GM20000 (cell line): Measurements from ENCODE around the gene CLDN12.

ENCODE experiments used
- DNase-seq: peaks from one replicate; pipeline ENCODE4 v3.0.0; 2012; ENCODE audit warnings: low spot score
- TF ChIP-seq, protein P1 (sequence below): IDR thresholded peaks from 2 replicates; pipeline ENCODE4 v1.5.1; 2012; ENCODE audit warnings: mild to moderate bottlenecking, control low read depth; ENCODE audit errors: extremely low read depth, missing control alignments

Gene CLDN12

DNA sequence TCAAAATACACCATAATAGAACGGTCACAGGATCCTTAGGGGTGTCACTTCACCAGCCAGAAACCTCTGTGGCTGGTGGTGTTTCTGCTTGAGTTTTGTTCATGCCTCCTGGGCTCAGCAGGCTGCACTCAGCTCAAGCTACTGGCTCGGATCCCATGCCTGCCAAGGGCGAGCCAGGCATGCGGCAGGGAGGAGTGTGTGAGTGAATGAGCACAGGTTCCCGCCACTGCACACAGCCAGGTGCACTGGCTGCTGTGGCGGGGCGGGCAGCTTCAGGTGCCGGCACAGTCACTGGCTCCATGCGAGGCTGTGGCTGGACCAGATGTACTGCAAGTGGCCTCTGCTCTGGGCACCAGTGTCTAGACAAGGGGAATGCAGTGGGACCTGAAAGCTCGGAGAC lies 29.5 kb downstream of the CLDN12 start:
- TF ChIP-seq, protein P1, sequence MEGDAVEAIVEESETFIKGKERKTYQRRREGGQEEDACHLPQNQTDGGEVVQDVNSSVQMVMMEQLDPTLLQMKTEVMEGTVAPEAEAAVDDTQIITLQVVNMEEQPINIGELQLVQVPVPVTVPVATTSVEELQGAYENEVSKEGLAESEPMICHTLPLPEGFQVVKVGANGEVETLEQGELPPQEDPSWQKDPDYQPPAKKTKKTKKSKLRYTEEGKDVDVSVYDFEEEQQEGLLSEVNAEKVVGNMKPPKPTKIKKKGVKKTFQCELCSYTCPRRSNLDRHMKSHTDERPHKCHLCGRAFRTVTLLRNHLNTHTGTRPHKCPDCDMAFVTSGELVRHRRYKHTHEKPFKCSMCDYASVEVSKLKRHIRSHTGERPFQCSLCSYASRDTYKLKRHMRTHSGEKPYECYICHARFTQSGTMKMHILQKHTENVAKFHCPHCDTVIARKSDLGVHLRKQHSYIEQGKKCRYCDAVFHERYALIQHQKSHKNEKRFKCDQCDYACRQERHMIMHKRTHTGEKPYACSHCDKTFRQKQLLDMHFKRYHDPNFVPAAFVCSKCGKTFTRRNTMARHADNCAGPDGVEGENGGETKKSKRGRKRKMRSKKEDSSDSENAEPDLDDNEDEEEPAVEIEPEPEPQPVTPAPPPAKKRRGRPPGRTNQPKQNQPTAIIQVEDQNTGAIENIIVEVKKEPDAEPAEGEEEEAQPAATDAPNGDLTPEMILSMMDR, result no peak
- no peak for DNase-seq

DNA sequence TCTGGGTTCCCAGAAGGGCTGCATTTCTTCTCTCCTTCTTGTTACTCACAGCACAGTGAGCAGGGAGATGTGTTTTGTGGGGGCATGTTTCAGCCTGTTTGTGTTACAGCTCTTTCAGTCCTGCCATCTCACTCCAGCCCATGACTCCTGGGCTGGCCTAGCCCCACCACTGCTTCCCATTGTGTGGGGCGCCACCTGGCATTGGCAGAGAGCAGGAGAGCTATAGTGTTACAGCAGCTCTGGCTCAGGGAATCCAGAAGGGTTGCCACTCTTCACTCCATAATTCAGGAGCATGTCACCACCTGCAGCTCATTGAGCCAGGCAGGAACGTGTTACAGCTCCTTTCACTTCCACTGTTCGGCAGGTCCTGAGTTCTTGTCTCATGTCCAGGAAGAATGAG lies 30.0 kb downstream of the CLDN12 start:
- no peak for DNase-seq
- TF ChIP-seq, protein P1, result no peak

DNA sequence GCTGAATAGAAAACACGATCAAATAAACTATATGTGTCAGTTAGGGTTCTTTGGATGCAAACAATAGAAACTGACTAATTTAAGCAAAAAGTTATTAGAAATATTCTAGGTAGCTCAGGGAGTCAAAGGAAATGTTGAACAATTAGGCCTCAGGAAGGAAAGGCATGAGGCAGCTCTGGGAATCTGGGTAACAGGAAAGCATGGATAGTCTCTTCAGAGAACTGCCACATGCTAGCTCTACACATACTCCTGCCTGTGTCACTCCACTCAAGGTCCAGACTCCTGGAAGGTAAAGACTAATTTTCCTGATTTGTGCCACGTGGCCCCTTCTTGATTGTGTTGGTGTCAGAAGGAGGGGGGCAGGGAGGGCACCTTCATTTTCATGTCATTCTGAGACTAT lies 42.4 kb downstream of the CLDN12 start:
- DNase-seq, result no peak
- TF ChIP-seq, protein P1, result no peak

DNA sequence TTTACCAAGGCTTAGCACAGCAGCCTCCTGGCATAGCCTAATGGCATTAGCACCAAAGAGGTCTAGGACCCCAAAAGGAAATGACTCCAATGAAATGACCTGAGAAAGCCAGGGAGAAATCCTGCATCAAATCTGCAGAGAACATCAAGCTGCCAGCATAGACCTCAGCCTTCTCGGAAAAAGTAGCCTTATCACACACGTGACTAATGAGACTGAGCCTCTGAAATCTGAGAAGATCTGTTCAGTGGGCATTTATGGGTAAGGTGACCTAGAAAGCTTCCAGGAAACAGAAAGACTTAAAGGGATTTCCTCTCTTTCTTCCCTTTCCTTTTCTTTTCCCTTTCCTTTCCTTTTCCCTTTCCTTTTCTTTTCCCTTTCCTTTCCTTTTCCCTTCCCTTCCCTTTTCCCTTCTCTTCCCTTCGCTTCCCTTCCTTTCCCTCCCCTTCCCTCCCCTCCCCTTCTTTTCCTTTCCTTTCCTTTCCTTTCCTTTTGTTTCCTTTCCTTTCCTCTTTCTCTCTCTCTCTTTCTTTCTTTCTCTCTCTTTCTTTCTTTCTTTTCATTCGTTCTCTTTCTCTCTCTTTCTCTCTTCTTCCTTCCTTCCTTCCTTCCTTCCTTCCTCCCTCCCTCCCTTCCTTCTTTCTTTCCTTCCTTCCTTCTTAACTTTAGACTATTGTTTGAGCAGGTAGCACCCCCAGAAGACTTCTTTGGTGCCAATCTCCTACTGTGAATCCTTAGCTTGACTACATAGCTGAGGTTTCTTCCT lies 43.1 kb downstream of the CLDN12 start:
- DNase-seq, result no peak
- TF ChIP-seq, protein P1, result no peak

DNA sequence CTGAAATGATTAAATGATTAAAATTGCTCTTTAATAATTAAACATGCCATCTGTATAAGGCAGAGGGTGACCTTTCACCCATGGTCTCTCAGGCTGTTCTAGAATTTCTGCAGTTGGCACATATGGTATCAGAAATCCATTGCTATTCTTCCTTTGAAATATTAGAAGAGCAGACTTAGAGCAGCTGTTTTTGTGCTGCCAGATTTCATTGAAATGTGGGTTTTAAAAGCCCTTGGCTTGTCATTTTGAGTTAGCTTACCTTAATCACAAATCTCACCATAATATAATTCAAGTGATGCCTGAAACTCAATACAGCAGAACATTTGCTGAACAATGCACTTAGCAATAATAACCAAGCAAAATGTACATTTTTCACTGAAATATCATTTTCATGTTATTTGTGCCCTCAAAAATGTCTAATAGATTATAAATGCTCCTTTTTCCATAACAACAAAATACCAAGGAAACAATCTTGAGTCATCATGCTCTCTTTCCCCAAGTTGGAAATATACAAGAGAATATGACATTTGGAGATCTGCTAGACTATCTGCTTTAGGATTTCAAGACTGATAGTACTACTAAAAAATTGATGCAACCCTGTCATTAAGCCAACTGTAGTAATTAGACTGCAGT lies 50.1 kb downstream of the CLDN12 start:
- TF ChIP-seq, protein P1, result no peak
- DNase-seq, result no peak

DNA sequence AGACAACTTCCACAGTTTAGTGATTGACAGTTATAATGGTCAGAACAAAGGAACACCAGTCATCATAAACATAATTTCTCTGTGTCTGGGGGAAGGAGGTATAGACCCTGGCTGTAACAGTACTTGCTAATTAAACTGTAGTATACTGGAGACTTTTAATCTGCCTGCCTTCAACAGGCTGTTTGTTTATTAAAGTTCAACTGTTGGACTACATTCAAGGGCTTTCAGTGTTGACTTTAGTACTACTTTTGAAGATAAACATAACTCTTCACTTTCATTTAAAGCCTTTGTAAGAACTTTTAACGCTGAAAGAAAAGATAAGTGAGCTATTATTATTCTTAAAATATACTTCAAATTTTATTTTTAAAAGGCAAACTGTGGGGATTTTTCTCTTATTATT lies 50.7 kb downstream of the CLDN12 start:
- DNase-seq, result no peak
- TF ChIP-seq, protein P1, result no peak

DNA sequence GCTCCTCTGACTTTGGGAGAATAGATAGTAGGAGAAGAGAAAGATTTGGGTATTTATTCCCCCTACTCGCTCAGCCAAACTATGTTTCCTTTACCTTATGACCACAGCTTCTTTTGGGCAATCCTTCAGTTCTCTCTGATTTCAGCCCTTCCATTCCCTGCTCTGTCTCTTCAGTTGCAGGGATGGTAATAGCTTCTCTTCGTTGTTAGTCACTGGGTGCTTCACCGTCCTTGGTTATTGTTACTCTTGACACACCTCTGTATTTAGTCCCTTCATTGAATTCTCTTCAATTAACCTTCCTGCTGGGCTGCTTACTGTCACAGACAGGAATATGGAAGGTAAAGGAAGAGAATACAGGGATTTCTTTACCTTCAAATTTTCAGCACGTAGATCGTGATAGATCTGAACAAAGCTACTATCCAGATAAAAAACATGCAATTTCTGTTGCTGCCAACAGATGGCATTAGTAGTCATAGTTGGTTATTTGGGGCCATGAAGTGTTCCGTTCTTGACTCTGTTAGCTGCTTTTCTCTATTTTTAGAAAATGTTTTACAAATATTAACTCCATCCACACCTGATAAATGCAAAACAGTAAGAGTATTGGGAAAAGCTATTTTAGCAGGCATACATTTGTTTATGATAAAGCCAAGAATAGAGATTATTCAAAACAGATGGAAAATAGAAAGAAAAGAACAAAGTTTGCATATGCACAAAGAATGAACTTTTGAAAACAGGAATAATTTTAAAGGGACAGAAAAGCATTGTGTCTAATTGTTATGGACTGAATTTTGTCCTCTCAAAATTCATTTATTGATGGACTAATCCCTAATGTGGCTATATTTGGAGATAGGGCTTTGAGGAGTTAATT lies 52.1 kb downstream of the CLDN12 start:
- DNase-seq, result peak; percentile 54
- TF ChIP-seq, protein P1, result peak; percentile 55
